GM18519 (cell line): ENCODE data around the gene RAD51B.

Experiments used
- ATAC-seq: cut with Tn5 transposase; IDR thresholded peaks from one replicate; pipeline ENCODE4 v1.9.1; 2021; ENCODE audit warnings: mild to moderate bottlenecking, moderate library complexity; ENCODE audit not compliant: unreplicated experiment, low FRiP score

Gene RAD51B

DNA sequence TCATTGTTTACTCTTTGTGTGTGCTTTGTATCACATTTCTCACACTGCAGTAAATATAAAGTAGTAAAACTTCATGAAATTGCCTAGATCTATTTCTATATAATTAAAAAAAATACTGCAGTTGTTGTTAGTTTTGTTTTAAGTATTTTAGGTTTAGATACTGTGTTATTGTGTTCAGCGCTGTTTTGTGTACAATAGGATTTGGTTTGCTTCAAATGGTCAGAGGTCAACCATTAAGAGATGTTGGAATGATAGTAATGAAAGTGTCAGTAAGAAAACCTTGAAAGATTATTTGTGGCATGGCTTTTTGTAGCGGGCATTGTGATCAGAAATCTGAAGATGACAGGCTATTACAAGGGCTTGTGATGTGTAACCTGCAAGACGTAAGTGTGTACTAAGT lies 67.9 kb downstream of the RAD51B start:
- no peak for ATAC-seq

DNA sequence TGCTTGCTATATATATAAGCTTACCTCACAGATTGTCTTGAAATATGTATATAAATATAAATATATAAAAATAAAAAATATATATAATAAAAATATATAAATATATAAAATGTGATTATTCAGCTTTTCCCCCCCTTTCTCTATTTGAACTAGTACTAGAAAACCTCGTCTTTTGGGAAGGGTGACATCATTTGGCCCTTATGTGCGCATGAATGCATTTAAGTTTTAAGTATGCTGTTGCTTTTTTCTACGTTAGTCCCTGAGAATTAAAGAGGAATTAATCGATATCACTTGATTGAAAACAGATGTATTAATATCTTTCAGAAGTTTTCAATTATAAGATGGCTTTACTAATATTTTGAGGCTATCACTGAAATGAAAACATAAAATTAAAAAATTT lies 69.9 kb downstream of the RAD51B start:
- ATAC-seq, result no peak

DNA sequence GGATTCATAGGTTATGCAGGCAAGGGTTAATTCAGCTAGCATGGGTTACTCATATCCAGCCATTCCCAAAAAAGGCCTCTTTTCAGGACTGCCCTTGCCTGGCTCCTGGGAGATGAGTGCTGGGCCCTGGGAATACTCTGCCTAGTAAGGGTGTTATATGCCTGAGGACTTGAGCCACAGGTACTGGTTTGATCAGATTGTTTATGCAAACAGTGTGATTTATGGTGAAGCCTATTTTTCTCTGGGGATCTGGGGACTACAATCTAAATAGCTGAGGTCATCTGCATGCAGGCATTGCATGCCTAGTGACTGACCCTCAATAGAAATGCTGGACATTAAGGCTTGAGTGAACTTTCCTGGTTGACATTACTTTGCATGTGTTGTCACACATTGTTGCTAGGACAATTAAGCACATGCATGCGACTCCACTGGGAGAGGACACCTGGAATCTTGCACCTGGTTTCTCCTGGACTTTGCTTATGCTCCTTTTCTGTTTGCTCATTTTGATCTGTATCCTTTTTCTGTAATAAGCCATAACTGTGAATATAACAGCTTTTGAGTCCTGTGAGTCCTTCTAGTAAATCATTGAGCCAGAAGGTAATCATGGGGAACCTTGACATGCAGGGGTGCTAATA lies 73.0 kb downstream of the RAD51B start:
- ATAC-seq, result no peak

DNA sequence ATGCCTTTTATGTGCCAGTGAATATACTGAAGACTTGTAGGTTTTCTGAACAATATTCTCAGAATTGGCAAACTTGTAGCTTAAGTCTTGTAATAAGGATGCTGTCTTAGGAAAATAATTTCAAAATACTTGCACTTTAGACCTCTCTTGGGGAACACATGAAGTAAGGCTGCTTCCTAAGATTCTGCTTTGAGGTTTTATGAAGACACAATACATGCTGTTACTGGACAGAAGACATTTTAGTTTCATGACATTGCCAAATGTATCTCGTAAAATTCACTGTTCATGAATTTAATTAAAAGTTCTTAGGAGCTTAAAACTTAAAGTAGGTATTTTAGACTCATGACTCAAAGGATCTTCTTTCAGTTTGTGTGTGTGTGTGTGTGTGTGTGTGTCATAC lies 80.7 kb downstream of the RAD51B start:
- no peak for ATAC-seq

DNA sequence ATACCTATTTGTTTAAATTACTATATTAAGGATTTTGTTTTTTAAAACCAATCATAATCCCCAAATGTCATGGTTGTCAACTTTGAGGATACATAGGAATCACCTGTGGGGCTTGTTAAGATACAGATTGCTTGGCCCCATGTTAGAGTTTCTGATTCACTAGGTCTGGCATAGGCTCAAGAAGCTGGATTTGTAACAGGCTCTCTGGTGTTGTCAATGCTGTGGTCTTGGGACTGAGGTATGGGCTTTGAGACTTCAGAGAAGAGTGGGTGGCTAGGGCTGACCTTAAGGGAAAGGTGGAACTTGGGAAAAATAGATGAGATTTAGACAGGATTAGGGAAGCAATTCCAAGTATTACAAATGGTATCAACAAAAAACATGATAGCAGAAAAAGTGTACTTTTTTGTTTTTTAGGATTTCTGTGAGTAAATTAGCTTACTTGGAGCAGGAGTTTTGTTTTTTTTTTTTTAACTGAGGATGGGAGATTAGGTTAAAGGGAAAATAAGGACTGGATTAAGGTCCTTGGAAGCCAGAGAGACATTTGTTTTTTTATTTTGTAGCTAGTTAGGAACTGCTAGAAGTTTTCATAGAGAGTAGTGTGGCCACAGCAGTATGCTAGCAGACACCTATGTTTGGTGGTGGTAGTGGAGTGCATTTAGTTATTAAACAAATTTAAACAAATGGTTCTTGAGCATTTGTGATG lies 88.6 kb downstream of the RAD51B start:
- ATAC-seq, result no peak

DNA sequence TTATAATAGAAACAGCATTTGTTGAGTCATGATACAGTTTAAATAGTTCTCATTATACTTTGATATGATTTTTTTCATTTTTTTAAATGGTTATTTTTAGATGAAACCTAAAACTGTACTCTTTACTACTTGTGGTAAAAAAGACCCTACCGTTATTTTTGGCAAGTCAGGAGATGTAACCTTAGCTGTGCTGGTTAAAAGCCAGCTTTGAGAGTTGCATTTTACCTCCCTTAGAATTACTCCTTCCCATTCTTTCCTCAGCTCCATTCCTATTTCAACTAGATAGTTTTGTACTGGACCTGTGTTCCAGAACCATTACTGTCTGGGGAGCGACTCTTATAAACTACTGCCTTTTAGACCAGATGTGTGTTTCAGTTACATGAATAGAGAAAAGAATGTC lies 92.0 kb downstream of the RAD51B start:
- no peak for ATAC-seq

DNA sequence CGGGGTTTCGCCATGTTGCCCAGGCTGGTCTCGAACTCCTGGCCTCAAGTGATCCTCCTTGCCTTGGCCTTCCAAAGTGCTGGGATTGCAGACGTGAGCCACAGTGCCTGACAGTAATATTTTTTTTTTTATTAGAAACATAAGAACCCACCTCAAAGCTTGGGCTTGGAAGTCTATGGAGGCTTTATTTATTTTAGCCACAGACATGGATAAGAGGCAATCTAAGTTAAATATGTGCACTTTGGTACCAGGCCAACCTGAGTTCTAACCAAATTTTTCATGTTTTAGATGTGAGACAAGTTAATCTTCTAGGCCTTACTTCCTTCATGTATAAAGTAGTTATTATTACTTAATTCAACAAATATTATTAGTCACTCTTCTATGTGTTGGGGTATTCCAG lies 96.9 kb downstream of the RAD51B start:
- no peak for ATAC-seq

DNA sequence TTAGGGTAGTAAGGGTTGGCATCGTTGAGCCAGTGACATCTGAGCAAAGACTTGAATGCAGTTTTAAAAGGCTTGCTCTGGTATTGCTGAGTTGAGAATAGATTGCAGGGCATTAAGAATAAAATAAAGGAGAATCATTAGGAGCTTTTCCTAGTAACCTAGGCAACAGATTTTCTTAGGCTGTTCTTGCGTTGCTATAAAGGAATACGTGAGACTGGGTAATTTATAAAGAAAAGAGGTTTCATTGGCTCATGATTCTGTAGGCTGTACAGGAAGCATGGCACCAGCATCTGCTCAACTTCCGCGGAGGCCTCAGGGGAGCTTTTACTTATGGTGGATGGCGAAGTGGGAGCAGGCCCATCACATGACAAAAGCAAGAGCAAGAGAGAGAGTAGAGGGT lies 97.4 kb downstream of the RAD51B start:
- ATAC-seq, result no peak

DNA sequence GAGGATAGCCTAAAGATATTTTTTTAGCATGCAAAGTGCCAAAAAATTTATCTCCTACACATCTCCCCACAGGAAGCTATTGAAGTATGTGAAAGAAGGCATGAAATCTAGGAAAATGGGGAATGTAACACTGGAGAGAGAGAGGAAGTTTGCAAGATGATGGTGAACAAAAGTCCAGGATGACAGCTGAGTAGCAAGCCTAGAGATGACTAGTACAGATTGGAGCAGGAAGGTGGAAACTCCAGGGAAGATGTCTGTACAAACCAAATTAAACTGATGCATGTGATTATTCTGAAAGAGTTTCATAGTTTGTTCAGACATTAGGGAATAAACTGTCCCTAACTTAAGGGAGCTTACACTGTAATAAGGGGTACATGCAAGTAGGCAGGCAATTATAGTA lies 99.3 kb downstream of the RAD51B start:
- no peak for ATAC-seq

DNA sequence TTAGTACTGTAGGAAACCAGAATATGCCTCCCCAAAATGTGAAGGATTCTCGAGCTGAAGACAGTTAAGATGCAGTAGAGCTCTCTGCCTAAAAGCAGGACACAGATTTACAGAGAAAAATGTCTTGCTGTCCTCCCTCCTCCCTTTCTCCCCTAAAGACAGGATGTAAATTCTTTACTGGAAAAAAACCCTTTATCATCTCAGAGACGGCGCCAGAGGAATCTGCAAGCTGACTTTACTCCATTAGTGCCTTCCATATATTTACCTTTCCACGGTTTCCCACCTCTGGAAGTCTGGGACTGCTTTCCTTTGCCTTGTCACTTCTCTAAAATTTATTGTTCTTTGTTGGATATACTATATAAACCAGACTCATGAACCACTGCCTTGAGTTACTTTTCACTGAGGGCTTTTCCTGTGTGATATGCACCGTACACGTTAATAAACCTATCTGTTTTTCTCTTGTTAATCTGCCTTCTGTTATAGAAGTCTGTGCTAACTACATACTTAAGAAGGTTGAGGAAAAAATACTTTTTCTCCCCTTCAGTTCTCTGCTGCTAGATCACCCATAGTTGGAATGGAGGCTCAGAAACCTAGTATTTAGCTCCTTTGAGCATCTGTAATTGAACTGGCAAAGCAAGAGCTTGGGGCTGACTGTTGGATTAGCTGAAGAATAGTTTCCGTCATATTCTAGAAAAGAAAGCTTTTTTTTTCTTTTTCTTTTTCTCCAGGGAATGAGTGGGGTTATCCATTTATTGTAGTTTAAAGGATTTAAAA lies 99.9 kb downstream of the RAD51B start:
- ATAC-seq, result no peak

DNA sequence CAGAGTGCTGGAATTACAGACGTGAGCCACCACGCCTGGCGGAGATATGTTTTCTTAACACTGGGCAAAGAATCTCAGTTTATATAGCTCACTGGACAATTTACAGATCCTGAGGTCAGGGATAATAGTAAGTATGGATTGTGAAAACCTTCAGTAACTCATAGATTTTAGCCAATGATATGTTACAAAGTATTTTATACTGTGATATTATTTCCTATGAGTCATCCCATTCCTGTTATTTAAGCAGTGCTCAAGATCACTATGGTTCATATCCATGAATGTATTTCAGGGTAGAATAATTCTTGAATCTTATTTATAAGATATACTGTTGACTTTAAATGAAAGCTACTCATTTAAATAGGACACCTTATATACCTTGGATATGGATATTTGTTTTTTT lies 107.2 kb downstream of the RAD51B start:
- no peak for ATAC-seq

DNA sequence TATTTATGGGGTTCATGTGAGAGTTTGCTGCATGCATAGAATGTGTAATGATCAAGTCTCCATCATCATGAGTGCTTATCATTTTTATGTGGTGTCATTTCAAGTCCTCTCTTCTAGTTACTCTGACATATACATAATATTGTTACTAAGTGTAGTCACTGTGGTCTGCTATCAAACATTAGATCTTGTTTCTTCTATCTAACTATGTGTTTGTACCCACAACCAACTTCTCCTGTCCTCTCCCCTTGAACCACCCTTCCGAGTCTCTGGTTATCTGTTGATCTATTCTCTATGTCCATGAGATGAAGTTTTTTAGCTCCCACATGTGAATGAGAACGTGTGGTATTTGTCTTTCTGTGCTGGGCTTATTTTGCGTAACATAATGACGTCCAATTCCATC lies 107.7 kb downstream of the RAD51B start:
- ATAC-seq, result no peak

DNA sequence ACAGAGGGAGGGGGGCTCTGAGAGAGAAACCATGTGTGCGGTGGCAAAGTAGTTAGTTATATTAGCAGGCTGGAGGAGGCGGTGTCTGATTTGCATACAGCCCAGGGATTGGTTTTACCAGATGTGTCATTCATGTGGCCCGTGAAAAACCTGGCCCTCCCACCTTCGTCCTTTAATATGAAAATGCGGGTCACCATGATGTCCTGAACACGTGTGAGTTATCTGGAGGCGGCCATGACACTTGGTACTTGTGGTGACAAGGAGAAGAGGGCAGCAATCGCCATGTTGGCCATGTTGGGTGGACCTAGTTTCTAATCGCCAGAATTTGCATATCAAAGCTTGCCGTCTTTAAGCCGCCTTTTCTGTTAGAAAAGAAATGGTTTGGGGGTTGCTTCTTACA lies 108.8 kb downstream of the RAD51B start:
- no peak for ATAC-seq

DNA sequence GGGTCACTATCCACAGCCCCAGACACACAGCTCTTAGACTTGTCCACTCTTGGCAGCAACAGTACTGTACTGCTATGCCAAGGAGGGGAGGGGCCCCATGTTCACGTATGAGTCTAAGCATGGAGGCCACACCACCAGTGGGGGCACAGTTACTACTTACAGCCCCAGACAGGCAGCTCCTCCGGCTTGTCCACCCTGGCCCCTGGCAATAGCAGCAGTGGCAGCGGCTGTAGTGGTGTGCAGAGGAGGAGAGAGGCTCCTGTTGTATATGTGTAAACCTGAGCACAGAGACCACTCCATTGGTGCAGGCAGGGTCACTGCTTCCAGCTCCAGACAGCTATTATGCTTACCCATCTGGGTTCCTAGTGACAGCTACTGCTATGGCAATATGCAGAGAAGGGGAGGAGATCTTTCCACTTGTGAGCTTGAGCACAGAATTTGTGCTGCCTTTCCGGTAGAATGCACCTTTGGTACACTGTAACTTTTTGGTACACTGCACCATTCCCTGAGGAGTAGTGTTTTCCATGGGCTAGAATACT lies 113.2 kb downstream of the RAD51B start:
- no peak for ATAC-seq

DNA sequence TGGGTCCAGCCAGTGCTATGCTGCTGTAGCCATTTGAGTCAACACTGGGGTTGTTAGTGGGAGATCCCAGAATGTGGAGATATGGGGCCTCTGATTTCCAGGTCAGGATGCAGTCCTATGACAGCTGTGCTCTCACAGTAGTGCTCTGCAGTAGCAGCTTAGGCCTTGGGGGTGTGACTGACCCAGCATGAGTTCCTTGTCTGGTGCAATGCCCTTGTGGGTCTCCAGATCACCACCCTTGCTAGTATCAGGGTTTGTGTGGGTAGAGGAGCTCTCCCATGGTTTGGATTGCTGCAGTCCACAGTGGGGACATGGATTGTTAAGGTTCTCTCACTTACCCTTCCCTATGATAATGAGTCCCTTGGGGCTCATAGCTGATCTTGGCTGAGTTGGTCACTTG lies 113.7 kb downstream of the RAD51B start:
- ATAC-seq, result no peak

DNA sequence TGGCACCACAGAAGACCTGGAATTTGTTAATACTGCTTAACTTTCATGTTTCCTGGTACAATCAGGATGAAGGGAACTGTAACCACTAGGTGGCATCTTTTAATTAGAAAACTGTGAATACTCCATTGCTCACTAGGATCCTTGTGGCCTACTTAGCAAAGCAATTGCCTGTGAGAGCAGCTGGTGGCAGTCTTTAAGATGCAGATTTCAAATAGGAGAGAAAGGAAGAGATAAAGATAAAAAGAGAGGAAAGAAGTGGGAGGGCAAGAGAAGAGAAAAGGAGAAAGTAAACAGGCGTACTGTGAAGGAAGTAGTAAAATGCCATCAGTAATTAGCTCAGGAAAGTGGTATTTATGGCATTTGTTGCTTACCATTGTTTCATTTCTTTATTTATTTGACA lies 114.5 kb downstream of the RAD51B start:
- ATAC-seq, result no peak

DNA sequence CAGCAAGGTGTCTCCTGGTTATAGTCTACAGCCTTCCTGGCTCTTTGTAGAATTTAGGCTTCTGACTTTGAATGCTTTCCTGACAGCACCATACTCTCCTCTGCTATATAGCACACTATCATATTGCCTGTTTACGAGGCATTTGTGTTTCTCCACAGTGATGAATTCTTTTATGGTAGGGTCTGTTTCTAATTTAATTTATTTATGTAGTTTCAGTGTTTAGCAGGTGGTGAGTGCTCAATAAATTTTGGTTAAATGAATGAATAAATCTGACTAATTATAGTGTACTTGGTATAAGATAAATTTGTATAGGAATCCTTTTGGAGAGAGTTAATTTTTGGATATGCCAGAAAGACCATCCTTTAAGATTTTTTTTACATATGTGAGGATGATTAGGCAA lies 115.3 kb downstream of the RAD51B start:
- ATAC-seq, result no peak

DNA sequence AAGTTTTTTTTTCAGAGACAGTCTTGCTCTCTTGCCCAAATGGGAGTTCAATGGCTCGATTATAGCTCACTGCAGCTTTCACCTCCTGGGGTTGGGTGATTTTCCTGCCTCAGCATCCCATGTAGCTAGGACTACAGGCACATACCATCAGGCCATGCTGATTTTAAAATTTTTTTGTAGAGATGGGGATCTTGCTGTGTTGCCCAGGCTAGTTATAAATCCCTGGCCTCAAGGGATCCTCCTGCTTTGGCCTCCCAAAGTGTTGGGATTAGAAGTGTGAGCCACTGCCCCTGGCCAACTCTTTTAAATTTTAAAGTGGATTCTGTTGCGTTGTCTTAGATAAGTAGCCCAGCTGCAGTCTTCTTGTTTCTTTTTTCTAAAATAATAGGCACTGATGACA lies 115.8 kb downstream of the RAD51B start:
- ATAC-seq, result no peak

DNA sequence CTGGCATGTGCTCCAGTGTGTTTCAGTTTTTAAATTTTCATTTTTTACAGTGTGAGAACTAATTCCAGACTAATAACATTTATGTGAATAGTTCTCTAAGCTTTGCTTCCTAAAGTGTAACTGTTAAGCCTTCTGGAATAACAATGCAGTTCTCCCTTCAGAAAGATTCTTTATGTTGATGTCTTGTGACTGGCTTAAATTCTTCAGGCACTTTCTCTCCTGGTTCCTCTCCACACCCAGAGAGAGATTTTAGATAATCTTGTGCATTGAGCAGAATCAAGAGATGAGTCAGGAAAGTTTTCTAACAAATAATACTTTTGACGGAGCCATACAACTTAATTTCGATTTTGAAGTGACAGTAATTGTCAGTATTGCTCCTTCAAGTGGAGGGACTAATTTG lies 118.5 kb downstream of the RAD51B start:
- ATAC-seq, result no peak

DNA sequence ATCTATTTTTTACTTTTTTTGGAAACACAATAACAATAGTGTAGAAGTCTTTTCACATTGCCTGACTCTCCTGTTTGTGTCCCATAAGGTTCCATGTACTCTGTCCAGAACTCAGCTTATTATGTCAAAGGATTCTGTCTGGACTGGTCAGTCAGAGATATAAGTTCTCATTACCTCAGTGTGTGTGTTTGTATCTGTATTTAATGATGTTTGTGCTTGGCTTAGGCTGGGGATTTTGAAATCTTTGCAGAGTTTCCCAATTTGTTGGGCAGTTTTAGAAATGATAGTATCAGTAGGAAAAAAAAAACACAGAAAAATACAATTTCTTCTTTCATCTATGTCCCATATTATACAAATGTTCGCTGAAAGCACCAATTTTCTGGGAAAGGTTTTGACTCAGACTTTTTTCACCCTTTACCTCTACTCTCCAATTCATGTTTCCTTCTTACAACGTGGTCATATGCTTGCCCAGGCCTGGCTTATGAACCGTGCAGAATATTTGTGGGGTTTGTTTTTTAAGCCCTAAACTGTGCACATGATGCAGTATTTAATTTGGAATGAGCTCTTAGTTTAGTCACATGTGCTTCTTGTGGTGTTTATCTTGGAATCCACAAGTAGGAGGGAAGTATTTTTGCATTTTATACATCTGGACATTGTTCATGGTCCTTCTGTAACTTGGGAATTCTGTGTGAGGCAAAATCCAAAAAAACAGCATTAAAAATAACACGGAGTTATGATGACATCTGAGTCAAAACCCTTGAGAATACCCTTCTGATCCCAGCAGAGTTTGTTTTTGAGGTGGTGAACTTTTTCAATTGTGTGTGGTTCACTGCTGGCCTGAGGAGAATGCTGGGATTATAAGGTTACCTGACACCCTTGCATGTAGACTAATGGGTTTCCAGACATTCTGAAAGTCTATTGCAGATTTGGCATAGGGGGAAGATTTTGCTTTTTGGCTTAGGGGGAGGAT lies 121.2 kb downstream of the RAD51B start:
- ATAC-seq, result no peak
